Gastrocnemius medialis (tissue), 4 donors: ENCODE measurements around the gene YAF2.

ENCODE experiments used
- CTCF ChIP-seq, 5 experiments: fragments of 450-650 bp in 3 of 5; fragments of 200-600 bp in 2 of 5; sonication (generic) in 2 of 5; IDR thresholded peaks in 4 of 5; conservative IDR thresholded peaks in 1 of 5; 1 replicate in 4 of 5; 2 replicates in 1 of 5; pipeline ENCODE4 v1.5.1; 2016 to 2019; ENCODE audit warnings: antibody characterized with exemption in 5 of 5, mild to moderate bottlenecking in 3 of 5, moderate library complexity in 3 of 5
- POLR2A ChIP-seq, 2 donors: fragments of 450-650 bp; IDR thresholded peaks; one replicate each; pipeline ENCODE4 v1.6.1; 2017; ENCODE audit warnings: antibody characterized with exemption in 2 of 2, mild to moderate bottlenecking in 2 of 2, moderate library complexity in 2 of 2

GRCh38 chr12:42281844-42282243 is 43.8 kb upstream of the YAF2 start:
- TF ChIP-seq CTCF (IDR thresholded peaks at IDR 0.05 in 4 of 5, conservative IDR thresholded peaks at IDR 0.05 in 1 of 5): no peak
- TF ChIP-seq POLR2A (IDR thresholded peaks at IDR 0.05): no peak
